Panc1 (cell line): Measurements from ENCODE around the gene DPH2.

Source experiments
- CTCF ChIP-seq: fragments of 450-650 bp; IDR thresholded peaks from 2 replicates; pipeline ENCODE4 v1.5.1; 2017; ENCODE audit warnings: mild to moderate bottlenecking
- POLR2AphosphoS5 ChIP-seq: IDR thresholded peaks from 2 replicates; pipeline ENCODE4 v1.6.1; 2012; ENCODE audit warnings: mild to moderate bottlenecking, low read depth, low read length, moderate library complexity
- SIN3A ChIP-seq: IDR thresholded peaks from 2 replicates; pipeline ENCODE4 v1.6.1; 2012; ENCODE audit warnings: low read depth, mild to moderate bottlenecking, low read length, moderate library complexity, borderline replicate concordance; ENCODE audit not compliant: insufficient read depth
- TCF7L2 ChIP-seq: IDR thresholded peaks from 2 replicates; pipeline ENCODE4 v1.6.1; 2011; ENCODE audit warnings: mild to moderate bottlenecking, low read depth, low read length, inconsistent platforms
- TF ChIP-seq, protein P1 (sequence below), 2 experiments: IDR thresholded peaks; 2 replicates each; pipeline ENCODE4 v1.6.1; 2011 to 2012; ENCODE audit warnings: low read depth in 2 of 2, control low read depth in 1 of 2, low read length in 1 of 2, mild to moderate bottlenecking in 1 of 2, moderate library complexity in 1 of 2; ENCODE audit not compliant: insufficient read depth in 1 of 2

DNA sequence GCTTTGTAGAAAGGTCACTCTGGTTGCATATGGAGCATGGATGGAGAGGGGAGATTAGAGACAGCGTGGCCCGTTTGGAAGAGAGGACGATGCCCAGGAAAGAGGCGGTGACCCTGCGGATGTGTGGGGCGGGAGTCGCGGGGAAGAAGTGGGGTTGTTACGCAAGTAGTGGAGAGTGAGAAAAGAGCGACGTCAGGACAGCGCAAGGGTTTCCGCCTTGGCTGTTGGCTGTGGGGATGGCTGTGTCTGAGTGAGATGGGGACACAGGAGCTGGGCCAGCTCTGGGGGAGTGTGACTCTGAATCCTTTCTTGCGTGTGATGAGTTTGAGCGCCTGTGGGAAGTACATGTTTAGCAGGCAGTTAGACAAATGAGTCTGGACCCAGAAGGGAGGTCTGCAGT, 13.0 kb downstream of the DPH2 start:
- TF ChIP-seq CTCF = no peak
- no peak for TF ChIP-seq POLR2AphosphoS5
- TF ChIP-seq, protein P1, sequence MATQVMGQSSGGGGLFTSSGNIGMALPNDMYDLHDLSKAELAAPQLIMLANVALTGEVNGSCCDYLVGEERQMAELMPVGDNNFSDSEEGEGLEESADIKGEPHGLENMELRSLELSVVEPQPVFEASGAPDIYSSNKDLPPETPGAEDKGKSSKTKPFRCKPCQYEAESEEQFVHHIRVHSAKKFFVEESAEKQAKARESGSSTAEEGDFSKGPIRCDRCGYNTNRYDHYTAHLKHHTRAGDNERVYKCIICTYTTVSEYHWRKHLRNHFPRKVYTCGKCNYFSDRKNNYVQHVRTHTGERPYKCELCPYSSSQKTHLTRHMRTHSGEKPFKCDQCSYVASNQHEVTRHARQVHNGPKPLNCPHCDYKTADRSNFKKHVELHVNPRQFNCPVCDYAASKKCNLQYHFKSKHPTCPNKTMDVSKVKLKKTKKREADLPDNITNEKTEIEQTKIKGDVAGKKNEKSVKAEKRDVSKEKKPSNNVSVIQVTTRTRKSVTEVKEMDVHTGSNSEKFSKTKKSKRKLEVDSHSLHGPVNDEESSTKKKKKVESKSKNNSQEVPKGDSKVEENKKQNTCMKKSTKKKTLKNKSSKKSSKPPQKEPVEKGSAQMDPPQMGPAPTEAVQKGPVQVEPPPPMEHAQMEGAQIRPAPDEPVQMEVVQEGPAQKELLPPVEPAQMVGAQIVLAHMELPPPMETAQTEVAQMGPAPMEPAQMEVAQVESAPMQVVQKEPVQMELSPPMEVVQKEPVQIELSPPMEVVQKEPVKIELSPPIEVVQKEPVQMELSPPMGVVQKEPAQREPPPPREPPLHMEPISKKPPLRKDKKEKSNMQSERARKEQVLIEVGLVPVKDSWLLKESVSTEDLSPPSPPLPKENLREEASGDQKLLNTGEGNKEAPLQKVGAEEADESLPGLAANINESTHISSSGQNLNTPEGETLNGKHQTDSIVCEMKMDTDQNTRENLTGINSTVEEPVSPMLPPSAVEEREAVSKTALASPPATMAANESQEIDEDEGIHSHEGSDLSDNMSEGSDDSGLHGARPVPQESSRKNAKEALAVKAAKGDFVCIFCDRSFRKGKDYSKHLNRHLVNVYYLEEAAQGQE (IDR thresholded peaks at IDR 0.05; ENCODE audit: insufficient read depth in 1 of 2, low read depth in 2 of 2, low read length in 1 of 2) = no peak
- no peak for TF ChIP-seq SIN3A
- no peak for TF ChIP-seq TCF7L2
